ENCODE measurements around the gene MINK1.

MINK1 gene

GRCh38 chr17:4935650-4936049 lies 102.5 kb downstream of the MINK1 start:
- FAIRE-seq, result no peak

- FAIRE-seq, result no peak
Observed at GRCh38 chr17:4936436-4936835, 103.3 kb downstream of the MINK1 start.

GRCh38 chr17:4937553-4937952 lies 104.4 kb downstream of the MINK1 start:
- no peak for FAIRE-seq

GRCh38 chr17:4938069-4938491 lies 104.9 kb downstream of the MINK1 start:
- FAIRE-seq, result no peak

- FAIRE-seq, result no peak
Observed at GRCh38 chr17:4938688-4939545, 105.8 kb downstream of the MINK1 start.

- no peak for FAIRE-seq
Observed at GRCh38 chr17:4939546-4939795, 106.3 kb downstream of the MINK1 start.

- FAIRE-seq, result peak; percentile 18
Observed at GRCh38 chr17:4939796-4940554, 106.8 kb downstream of the MINK1 start, which contains the start of the genes RNF167 and SLC25A11. Gene RNF167 (plus strand): TSS chr17:4940268. CDS start chr17:4940910, 642 bp downstream. Gene SLC25A11 (minus strand): TSS chr17:4940046. CDS start chr17:4939910, 136 bp downstream.

- no peak for FAIRE-seq
Observed at GRCh38 chr17:4940555-4941318, 107.6 kb downstream of the MINK1 start.

- no peak for FAIRE-seq
Observed at GRCh38 chr17:4941319-4941610, 108.1 kb downstream of the MINK1 start.

- no peak for FAIRE-seq
Observed at GRCh38 chr17:4942760-4943508, 109.8 kb downstream of the MINK1 start.

- FAIRE-seq, result no peak
Observed at GRCh38 chr17:4944163-4944553, 111.0 kb downstream of the MINK1 start.

GRCh38 chr17:4944554-4945175 lies 111.5 kb downstream of the MINK1 start:
- FAIRE-seq, result no peak

- no peak for FAIRE-seq
Observed at GRCh38 chr17:4945176-4945943, 112.2 kb downstream of the MINK1 start.

- FAIRE-seq, result no peak
Observed at GRCh38 chr17:4945944-4946280, 112.8 kb downstream of the MINK1 start.

GRCh38 chr17:4946312-4946976 lies 113.3 kb downstream of the MINK1 start:
- FAIRE-seq, result no peak

GRCh38 chr17:4947010-4947410 lies 113.9 kb downstream of the MINK1 start:
- no peak for FAIRE-seq
